Gastrocnemius medialis (tissue), 4 donors: Measurements from ENCODE around the gene LDLRAD4. TPM values are rescaled to one million over a fixed set of nuclear protein-coding genes. Genes with fewer than 3 reads are reported as not detected.

Experiments
- ATAC-seq, 2 donors: fragments of 150-250 bp; one replicate each; pipeline ENCODE4 v1.9.1; 2016
- DNase-seq, 2 donors: peaks; one replicate each; pipeline ENCODE4 v3.0.0-alpha.2; 2019
- H3K27ac ChIP-seq, 4 donors: fragments of 200-600 bp; sonication (generic); 1 replicate in 1 of 4; 2 replicates in 3 of 4; pipeline ENCODE4 v1.5.1; 2016 to 2018; ENCODE audit warnings: mild to moderate bottlenecking in 2 of 4, moderate library complexity in 1 of 4
- H3K27me3 ChIP-seq, 3 donors: fragments of 200-600 bp; sonication (generic) in 2 of 3; 1 replicate in 1 of 3; 2 replicates in 2 of 3; pipeline versions ENCODE4 v1.5.1 to v1.6.0; 2016 to 2019; ENCODE audit warnings: mild to moderate bottlenecking in 1 of 3, moderate library complexity in 1 of 3
- H3K36me3 ChIP-seq, 2 donors: fragments of 200-600 bp; sonication (generic) in 1 of 2; one replicate each; pipeline ENCODE4 v1.5.1; 2017 to 2018
- H3K4me1 ChIP-seq, 2 donors: fragments of 200-600 bp; sonication (generic) in 1 of 2; one replicate each; pipeline ENCODE4 v1.5.1; 2016 to 2017; ENCODE audit warnings: mild to moderate bottlenecking in 2 of 2
- H3K4me3 ChIP-seq, 4 donors: fragments of 200-600 bp; sonication (generic) in 3 of 4; 1 replicate in 1 of 4; 2 replicates in 3 of 4; pipeline ENCODE4 v1.5.1; 2016 to 2019; ENCODE audit warnings: mild to moderate bottlenecking in 2 of 4
- H3K9me3 ChIP-seq, 3 donors: fragments of 200-600 bp; sonication (generic) in 2 of 3; 1 replicate in 1 of 3; 2 replicates in 2 of 3; pipeline ENCODE4 v1.5.1; 2016 to 2019
- POLR2A ChIP-seq, 2 donors: fragments of 450-650 bp; IDR thresholded peaks; one replicate each; pipeline ENCODE4 v1.6.1; 2017; ENCODE audit warnings: antibody characterized with exemption in 2 of 2, mild to moderate bottlenecking in 2 of 2, moderate library complexity in 2 of 2
- in situ Hi-C, 4 donors: fragments of 200-750 bp; cut with MboI; loops; one replicate each; pipeline versions ENCODE4 v1.15.0 to v1.8.0; 2017; ENCODE audit warnings: low sequenced_read_pairs in 4 of 4
- intact Hi-C: fragments of 100-400 bp; cut with DNase I; formaldehyde crosslinking; loops from one replicate; pipeline ENCODE4 v1.15.1; 2023; ENCODE audit warnings: low total_unique reads
- total RNA-seq, 4 donors: library from RNA; depleted of rRNA; stranded (reverse); fragments of >200 nt; gene quantifications; one replicate each; pipeline versions ENCODE4 v1.1.0 to v1.2.3, GENCODE V29; 2016
- TF ChIP-seq, protein P1 (sequence below), 5 experiments: fragments of 450-650 bp in 3 of 5; fragments of 200-600 bp in 2 of 5; sonication (generic) in 2 of 5; IDR thresholded peaks in 4 of 5; conservative IDR thresholded peaks in 1 of 5; 1 replicate in 4 of 5; 2 replicates in 1 of 5; pipeline ENCODE4 v1.5.1; 2016 to 2019; ENCODE audit warnings: antibody characterized with exemption in 5 of 5, mild to moderate bottlenecking in 3 of 5, moderate library complexity in 3 of 5

The LDLRAD4 gene
- total RNA-seq, 4 donors from 2014 or later, result 3.9 to 11.1 (median 6.5) TPM

DNA sequence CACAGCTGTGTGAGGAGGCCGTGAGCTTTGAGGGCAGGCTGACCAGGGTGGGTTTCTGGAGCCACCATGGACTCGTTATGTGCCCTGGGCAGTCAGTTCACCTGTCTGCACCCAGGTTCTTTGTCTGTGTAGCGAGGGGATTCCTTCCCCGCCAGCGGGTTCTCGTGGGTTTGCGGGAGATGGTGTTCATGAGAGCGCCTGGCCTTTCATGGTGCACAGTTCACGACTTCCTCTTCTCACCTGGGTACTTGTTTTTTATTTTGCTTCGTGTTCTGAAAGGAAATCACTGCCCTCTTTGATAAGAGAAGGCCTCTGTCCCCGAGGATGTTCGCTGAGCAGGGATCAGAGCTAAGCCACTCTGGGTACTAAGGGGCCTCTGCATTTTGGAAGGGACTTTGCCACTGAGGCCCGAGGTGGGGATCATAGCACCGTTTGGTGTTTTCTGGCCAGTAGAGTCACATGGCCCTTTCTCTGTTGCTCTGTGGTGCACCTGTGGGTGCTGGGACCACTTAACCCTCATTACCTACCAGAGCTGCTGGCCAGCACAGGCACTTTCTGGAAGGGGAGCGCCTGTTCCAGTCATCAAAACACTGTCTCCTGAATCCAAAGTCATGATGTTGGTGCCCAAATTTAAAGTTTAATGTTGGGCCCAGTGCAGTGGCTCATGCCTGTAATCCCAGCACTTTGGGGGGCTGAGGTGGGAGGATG, 78.5 kb downstream of the LDLRAD4 start:
- no peak overlapping the region for H3K4me3 ChIP-seq
- no peak for DNase-seq
- TF ChIP-seq, protein P1, sequence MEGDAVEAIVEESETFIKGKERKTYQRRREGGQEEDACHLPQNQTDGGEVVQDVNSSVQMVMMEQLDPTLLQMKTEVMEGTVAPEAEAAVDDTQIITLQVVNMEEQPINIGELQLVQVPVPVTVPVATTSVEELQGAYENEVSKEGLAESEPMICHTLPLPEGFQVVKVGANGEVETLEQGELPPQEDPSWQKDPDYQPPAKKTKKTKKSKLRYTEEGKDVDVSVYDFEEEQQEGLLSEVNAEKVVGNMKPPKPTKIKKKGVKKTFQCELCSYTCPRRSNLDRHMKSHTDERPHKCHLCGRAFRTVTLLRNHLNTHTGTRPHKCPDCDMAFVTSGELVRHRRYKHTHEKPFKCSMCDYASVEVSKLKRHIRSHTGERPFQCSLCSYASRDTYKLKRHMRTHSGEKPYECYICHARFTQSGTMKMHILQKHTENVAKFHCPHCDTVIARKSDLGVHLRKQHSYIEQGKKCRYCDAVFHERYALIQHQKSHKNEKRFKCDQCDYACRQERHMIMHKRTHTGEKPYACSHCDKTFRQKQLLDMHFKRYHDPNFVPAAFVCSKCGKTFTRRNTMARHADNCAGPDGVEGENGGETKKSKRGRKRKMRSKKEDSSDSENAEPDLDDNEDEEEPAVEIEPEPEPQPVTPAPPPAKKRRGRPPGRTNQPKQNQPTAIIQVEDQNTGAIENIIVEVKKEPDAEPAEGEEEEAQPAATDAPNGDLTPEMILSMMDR (IDR thresholded peaks at IDR 0.05 in 4 of 5, conservative IDR thresholded peaks at IDR 0.05 in 1 of 5), result no peak
- TF ChIP-seq POLR2A (IDR thresholded peaks at IDR 0.05), result no peak
- intact Hi-C loops, result no loop called here
- in situ Hi-C loops, result no loop called here
- H3K9me3 ChIP-seq, result no peaks in the 10 kb centered on the region
- H3K27me3 ChIP-seq, result no peaks in the 10 kb centered on the region
- no peaks in the 10 kb centered on the region for H3K36me3 ChIP-seq
- H3K27ac ChIP-seq, result no peak overlapping the region
- peaks cover 12% of the 10 kb centered on the region in 2 donors for H3K4me1 ChIP-seq
- ATAC-seq, result no peak

DNA sequence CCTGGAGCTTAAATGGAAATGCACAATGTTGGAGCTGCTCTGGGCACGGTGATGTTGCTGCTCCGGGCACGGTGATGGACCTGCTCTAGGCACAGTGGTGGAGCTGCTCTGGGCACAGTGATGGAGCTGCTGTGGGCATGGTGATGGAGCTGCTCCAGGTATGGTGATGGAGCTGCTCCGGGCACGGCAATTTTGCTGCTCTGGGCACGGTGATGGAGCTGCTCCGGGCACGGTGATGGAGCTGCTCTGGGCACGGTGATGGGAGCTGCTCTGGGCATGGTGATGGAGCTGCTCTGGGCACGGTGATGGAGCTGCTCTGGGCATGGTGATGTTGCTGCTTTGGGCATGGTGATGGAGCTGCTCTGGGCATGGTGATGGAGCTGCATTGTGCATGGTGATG, 79.7 kb downstream of the LDLRAD4 start:
- Histone ChIP-seq H3K4me3 (no peak overlapping the region), H3K4me1 (peaks cover 23% of the 10 kb centered on the region in 2 donors), H3K27ac (no peak overlapping the region), H3K9me3 (no peaks in the 10 kb centered on the region), H3K36me3 (no peaks in the 10 kb centered on the region), H3K27me3 (no peaks in the 10 kb centered on the region)
- intact Hi-C loops (no loop called here), in situ Hi-C loops (no loop called here)
- ATAC-seq (no peak), DNase-seq (no peak)
- TF ChIP-seq POLR2A (IDR thresholded peaks at IDR 0.05), result no peak
- TF ChIP-seq, protein P1 (IDR thresholded peaks at IDR 0.05 in 4 of 5, conservative IDR thresholded peaks at IDR 0.05 in 1 of 5), result no peak

DNA sequence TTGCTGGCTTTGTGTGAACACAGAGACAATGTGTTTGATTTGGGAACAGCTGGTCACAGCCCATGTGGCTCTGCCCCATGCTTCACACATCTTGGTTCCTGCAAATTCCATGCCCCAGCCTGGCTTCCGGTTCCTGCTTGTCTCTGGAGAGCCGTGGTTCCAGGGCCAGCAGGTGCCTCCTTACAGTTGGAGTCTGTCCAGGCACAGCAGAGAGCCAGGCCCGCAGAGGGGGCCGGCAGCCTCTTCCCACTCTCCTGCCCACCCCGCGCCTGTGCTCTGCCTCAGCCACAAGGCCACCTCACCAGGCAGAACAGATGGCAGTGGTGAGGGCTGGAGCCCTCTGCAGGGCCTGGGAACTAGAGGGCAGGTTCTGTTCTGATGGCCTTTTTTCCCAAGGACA, 81.5 kb downstream of the LDLRAD4 start:
- no peaks in the 10 kb centered on the region for H3K36me3 ChIP-seq
- H3K27ac ChIP-seq, result no peak overlapping the region
- no peak for DNase-seq
- no peaks in the 10 kb centered on the region for H3K9me3 ChIP-seq
- no peaks in the 10 kb centered on the region for H3K27me3 ChIP-seq
- intact Hi-C loops (no loop called here), in situ Hi-C loops (no loop called here)
- H3K4me3 ChIP-seq, result no peak overlapping the region
- H3K4me1 ChIP-seq, result peaks cover 23 to 28% of the 10 kb centered on the region in 2 donors
- ATAC-seq, result no peak
- TF ChIP-seq, protein P1 (IDR thresholded peaks at IDR 0.05 in 4 of 5, conservative IDR thresholded peaks at IDR 0.05 in 1 of 5), result no peak
- TF ChIP-seq POLR2A (IDR thresholded peaks at IDR 0.05), result no peak

DNA sequence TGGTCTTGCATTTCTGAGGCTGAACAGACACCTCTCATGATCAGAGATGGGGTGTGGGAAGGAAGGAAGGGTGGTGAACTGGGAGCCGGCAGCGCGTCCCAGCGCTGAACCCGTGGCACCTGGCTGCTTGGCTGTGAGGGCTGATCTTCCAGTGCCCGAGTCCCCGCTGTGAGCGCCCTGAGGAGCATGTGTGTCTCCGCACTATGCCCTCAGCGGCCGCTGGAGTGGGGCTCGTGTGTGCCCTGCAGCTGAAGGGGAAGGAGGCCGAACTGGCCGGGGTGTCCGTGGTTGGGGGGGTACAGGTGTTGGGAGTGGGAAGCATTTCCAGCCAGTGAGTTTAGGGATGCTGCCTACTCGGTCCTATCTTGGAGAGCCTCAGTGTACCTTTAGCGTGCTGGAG, 82.2 kb downstream of the LDLRAD4 start:
- H3K27ac ChIP-seq, result no peak overlapping the region
- in situ Hi-C loops (no loop called here), intact Hi-C loops (no loop called here)
- DNase-seq (no peak), ATAC-seq (no peak)
- H3K4me3 ChIP-seq, result no peak overlapping the region
- no peaks in the 10 kb centered on the region for H3K9me3 ChIP-seq
- TF ChIP-seq, protein P1 (IDR thresholded peaks at IDR 0.05 in 4 of 5, conservative IDR thresholded peaks at IDR 0.05 in 1 of 5), result no peak
- no peak for TF ChIP-seq POLR2A (IDR thresholded peaks at IDR 0.05)
- H3K36me3 ChIP-seq, result no peaks in the 10 kb centered on the region
- no peaks in the 10 kb centered on the region for H3K27me3 ChIP-seq
- peaks cover 23 to 32% of the 10 kb centered on the region in 2 donors for H3K4me1 ChIP-seq

DNA sequence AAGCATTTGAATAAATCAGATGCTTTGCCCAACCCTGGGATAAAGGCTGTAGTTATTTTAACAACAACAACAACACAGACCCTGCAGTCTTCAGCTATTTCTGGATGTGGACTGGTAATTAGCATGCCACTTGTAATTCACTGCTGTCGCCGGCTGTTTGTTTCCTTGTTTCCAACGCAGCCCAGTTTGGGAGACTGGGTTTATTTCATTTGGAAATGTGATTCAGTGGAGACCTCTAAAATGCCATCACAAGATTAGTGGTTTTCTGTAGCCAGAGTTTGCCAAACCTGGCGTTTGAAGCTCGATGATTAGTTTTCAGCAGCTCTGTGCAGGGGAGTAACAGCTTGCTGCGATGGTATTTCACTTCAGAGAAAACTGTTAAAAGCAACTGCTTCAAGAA, 83.5 kb downstream of the LDLRAD4 start:
- Histone ChIP-seq H3K4me1 (peaks cover 23 to 41% of the 10 kb centered on the region in 2 donors), H3K27ac (no peak overlapping the region), H3K4me3 (no peak overlapping the region), H3K36me3 (no peaks in the 10 kb centered on the region), H3K27me3 (no peaks in the 10 kb centered on the region), H3K9me3 (no peaks in the 10 kb centered on the region)
- no peak for ATAC-seq
- no peak for DNase-seq
- intact Hi-C loops, result no loop called here
- no peak for TF ChIP-seq POLR2A (IDR thresholded peaks at IDR 0.05)
- TF ChIP-seq, protein P1 (IDR thresholded peaks at IDR 0.05 in 4 of 5, conservative IDR thresholded peaks at IDR 0.05 in 1 of 5), result no peak
- in situ Hi-C loops, result no loop called here
